ENCODE data around the gene BAZ1A.

Gene BAZ1A

GRCh38 chr14:34732802-34733201, 142.4 kb downstream of the BAZ1A start:
- H3K4me3 ChIP-seq (ENCODE audit: low read depth, low read length) = no peak overlapping the region
- DNase-seq (ENCODE audit: low read depth) = no peak
- no peak for TF ChIP-seq CTCF (IDR thresholded peaks at IDR 0.05; ENCODE audit: low read depth, low read length, missing control alignments)

- no peak for TF ChIP-seq CTCF (IDR thresholded peaks at IDR 0.05; ENCODE audit: low read depth, low read length, missing control alignments)
- no peak for DNase-seq (ENCODE audit: low read depth)
- no peak overlapping the region for H3K4me3 ChIP-seq (ENCODE audit: low read depth, low read length)
These were observed 151.3 kb downstream of the BAZ1A start for GRCh38 chr14:34723867-34724266.

GRCh38 chr14:34722723-34723545, 152.2 kb downstream of the BAZ1A start:
- H3K4me3 ChIP-seq (ENCODE audit: low read depth, low read length) = no peak overlapping the region
- no peak for DNase-seq (ENCODE audit: low read depth)
- TF ChIP-seq CTCF (IDR thresholded peaks at IDR 0.05; ENCODE audit: low read depth, low read length, missing control alignments) = peak; percentile 83

GRCh38 chr14:34721129-34721528, 154.0 kb downstream of the BAZ1A start:
- H3K4me3 ChIP-seq (ENCODE audit: low read depth, low read length) = no peak overlapping the region
- no peak for TF ChIP-seq CTCF (IDR thresholded peaks at IDR 0.05; ENCODE audit: low read depth, low read length, missing control alignments)
- no peak for DNase-seq (ENCODE audit: low read depth)

- no peak for TF ChIP-seq CTCF (IDR thresholded peaks at IDR 0.05; ENCODE audit: low read depth, low read length, missing control alignments)
- no peak for DNase-seq (ENCODE audit: low read depth)
- H3K4me3 ChIP-seq (ENCODE audit: low read depth, low read length) = no peak overlapping the region
These were observed 156.3 kb downstream of the BAZ1A start for GRCh38 chr14:34718750-34719304.

- peak overlapping the region; percentile 95; the same call in 1 of the 2 replicates for H3K4me3 ChIP-seq (ENCODE audit: low read depth, low read length)
- TF ChIP-seq CTCF (IDR thresholded peaks at IDR 0.05; ENCODE audit: low read depth, low read length, missing control alignments) = no peak
- no peak for DNase-seq (ENCODE audit: low read depth)
These were observed 159.9 kb downstream of the BAZ1A start for GRCh38 chr14:34715127-34715863.

Measured in GM12864 (cell line).